Panc1 (cell line): Measurements from ENCODE around the gene CCL5. TPM values are rescaled to one million over a fixed set of nuclear protein-coding genes. Genes with fewer than 3 reads are reported as not detected.

Experiments used
- ATAC-seq: fragments of 200-7000 bp; cut with Tn5 transposase; 2 replicates; pipeline ENCODE4 v1.9.1; 2020; ENCODE audit warnings: mild to moderate bottlenecking, moderate library complexity
- BruUV-seq: library from RNA; stranded (reverse); fragments of 400-500 nt; replicated peaks from 2 replicates; lab custom pipeline; 2021; lab: Mats Ljungman, UMichigan
- CTCF ChIA-PET: fragments of 300-600 bp; sonication (Branson Sonifier 250); formaldehyde crosslinking; loops from one replicate; lab custom pipeline; 2022; ENCODE audit warnings: antibody characterized with exemption; lab: Charles Lee
- POLR2A ChIA-PET: fragments of 300-600 bp; sonication (Branson Sonifier 250); formaldehyde crosslinking; loops from one replicate; lab custom pipeline; 2022; ENCODE audit warnings: antibody characterized with exemption; lab: Charles Lee
- DNase-seq: peaks from one replicate; pipeline ENCODE4 v3.0.0-alpha.2; 2010; ENCODE audit warnings: low read depth, low spot score
- H3K27ac ChIP-seq: 2 replicates; pipeline ENCODE4 v1.5.1; 2011; ENCODE audit warnings: mild to moderate bottlenecking, low read length, inconsistent platforms
- H3K27me3 ChIP-seq: fragments of 200-500 bp; sonication (Bioruptor generic); 2 replicates; pipeline ENCODE4 v1.6.0; 2014; ENCODE audit warnings: low read length, inconsistent platforms; ENCODE audit not compliant: control insufficient read depth, insufficient read depth
- H3K36me3 ChIP-seq: fragments of 200-500 bp; sonication (Bioruptor generic); 2 replicates; pipeline ENCODE4 v1.5.1; 2014; ENCODE audit warnings: inconsistent platforms, mild to moderate bottlenecking, low read length, moderate library complexity; ENCODE audit not compliant: control insufficient read depth, insufficient read depth
- H3K4me1 ChIP-seq: 2 replicates; pipeline ENCODE4 v1.5.1; 2011; ENCODE audit warnings: inconsistent platforms, mild to moderate bottlenecking, low read length, moderate library complexity; ENCODE audit not compliant: control insufficient read depth, insufficient read depth
- H3K4me3 ChIP-seq, 2 experiments: 2 replicates each; pipeline ENCODE4 v1.5.1; 2011 to 2012; ENCODE audit warnings: low read depth in 2 of 2, low read length in 2 of 2, mild to moderate bottlenecking in 2 of 2, inconsistent platforms in 1 of 2, moderate library complexity in 1 of 2
- H3K9me3 ChIP-seq: fragments of 200-500 bp; sonication (Bioruptor generic); 2 replicates; pipeline ENCODE4 v1.5.1; 2014; ENCODE audit warnings: low read depth, mild to moderate bottlenecking, inconsistent platforms, low read length, moderate library complexity; ENCODE audit not compliant: control insufficient read depth, insufficient read depth
- CTCF ChIP-seq: fragments of 450-650 bp; IDR thresholded peaks from 2 replicates; pipeline ENCODE4 v1.5.1; 2017; ENCODE audit warnings: mild to moderate bottlenecking
- POLR2AphosphoS5 ChIP-seq: IDR thresholded peaks from 2 replicates; pipeline ENCODE4 v1.6.1; 2012; ENCODE audit warnings: mild to moderate bottlenecking, low read depth, low read length, moderate library complexity
- SIN3A ChIP-seq: IDR thresholded peaks from 2 replicates; pipeline ENCODE4 v1.6.1; 2012; ENCODE audit warnings: low read depth, mild to moderate bottlenecking, low read length, moderate library complexity, borderline replicate concordance; ENCODE audit not compliant: insufficient read depth
- TCF7L2 ChIP-seq: IDR thresholded peaks from 2 replicates; pipeline ENCODE4 v1.6.1; 2011; ENCODE audit warnings: mild to moderate bottlenecking, low read depth, low read length, inconsistent platforms
- in situ Hi-C: cut with HindIII; loops from 2 replicates; pipeline ENCODE4 v1.10.0; 2016; ENCODE audit warnings: low sequenced_read_pairs, low pct_unique_long_range_greater_than_20kb
- intact Hi-C: fragments of 100-400 bp; cut with micrococcal nuclease; formaldehyde crosslinking; loops from one replicate; pipeline ENCODE4 v1.10.0; 2022; ENCODE audit not compliant: unreplicated experiment
- total RNA-seq: library from RNA; stranded (reverse); gene quantifications from one replicate; pipeline ENCODE4 v1.2.1, GENCODE V29; 2021; ENCODE audit not compliant: unreplicated experiment
- TF ChIP-seq, protein P1 (sequence below), 2 experiments: IDR thresholded peaks; 2 replicates each; pipeline ENCODE4 v1.6.1; 2011 to 2012; ENCODE audit warnings: low read depth in 2 of 2, control low read depth in 1 of 2, low read length in 1 of 2, mild to moderate bottlenecking in 1 of 2, moderate library complexity in 1 of 2; ENCODE audit not compliant: insufficient read depth in 1 of 2

Gene CCL5
- total RNA-seq, 1 experiment from 2014 or later = 15.9 TPM

GRCh38 chr17:35907691-35908090 lies 27.5 kb upstream of the CCL5 start:
- ChIA-PET CTCF (interaction anchor here (0.6 kb wide), 1 partner anchor 81 kb away, joined by 8 read pairs; no protein-coding TSS in a partner anchor), POLR2A (no interaction called here)
- Histone ChIP-seq H3K9me3 (no peaks in the 10 kb centered on the region), H3K27me3 (no peaks in the 10 kb centered on the region), H3K4me3 (no peak overlapping the region), H3K4me1 (no peaks in the 10 kb centered on the region), H3K27ac (no peak overlapping the region), H3K36me3 (no peaks in the 10 kb centered on the region)
- intact Hi-C loops (no loop called here), in situ Hi-C loops (no loop called here)
- TF ChIP-seq CTCF (no peak), SIN3A (no peak), POLR2AphosphoS5 (no peak), TCF7L2 (no peak)
- TF ChIP-seq, protein P1, sequence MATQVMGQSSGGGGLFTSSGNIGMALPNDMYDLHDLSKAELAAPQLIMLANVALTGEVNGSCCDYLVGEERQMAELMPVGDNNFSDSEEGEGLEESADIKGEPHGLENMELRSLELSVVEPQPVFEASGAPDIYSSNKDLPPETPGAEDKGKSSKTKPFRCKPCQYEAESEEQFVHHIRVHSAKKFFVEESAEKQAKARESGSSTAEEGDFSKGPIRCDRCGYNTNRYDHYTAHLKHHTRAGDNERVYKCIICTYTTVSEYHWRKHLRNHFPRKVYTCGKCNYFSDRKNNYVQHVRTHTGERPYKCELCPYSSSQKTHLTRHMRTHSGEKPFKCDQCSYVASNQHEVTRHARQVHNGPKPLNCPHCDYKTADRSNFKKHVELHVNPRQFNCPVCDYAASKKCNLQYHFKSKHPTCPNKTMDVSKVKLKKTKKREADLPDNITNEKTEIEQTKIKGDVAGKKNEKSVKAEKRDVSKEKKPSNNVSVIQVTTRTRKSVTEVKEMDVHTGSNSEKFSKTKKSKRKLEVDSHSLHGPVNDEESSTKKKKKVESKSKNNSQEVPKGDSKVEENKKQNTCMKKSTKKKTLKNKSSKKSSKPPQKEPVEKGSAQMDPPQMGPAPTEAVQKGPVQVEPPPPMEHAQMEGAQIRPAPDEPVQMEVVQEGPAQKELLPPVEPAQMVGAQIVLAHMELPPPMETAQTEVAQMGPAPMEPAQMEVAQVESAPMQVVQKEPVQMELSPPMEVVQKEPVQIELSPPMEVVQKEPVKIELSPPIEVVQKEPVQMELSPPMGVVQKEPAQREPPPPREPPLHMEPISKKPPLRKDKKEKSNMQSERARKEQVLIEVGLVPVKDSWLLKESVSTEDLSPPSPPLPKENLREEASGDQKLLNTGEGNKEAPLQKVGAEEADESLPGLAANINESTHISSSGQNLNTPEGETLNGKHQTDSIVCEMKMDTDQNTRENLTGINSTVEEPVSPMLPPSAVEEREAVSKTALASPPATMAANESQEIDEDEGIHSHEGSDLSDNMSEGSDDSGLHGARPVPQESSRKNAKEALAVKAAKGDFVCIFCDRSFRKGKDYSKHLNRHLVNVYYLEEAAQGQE (IDR thresholded peaks at IDR 0.05; ENCODE audit: insufficient read depth in 1 of 2, low read depth in 2 of 2, low read length in 1 of 2) = no peak
- ATAC-seq (no peak), DNase-seq (no peak)
- BruUV-seq = no TSS peak

GRCh38 chr17:35906926-35907637 lies 26.9 kb upstream of the CCL5 start:
- H3K4me1 ChIP-seq = no peaks in the 10 kb centered on the region
- intact Hi-C loops (no loop called here), in situ Hi-C loops (no loop called here)
- no peak for TF ChIP-seq CTCF
- no peak for TF ChIP-seq POLR2AphosphoS5
- no peak for TF ChIP-seq SIN3A
- no peak for TF ChIP-seq TCF7L2
- TF ChIP-seq, protein P1 (IDR thresholded peaks at IDR 0.05; ENCODE audit: insufficient read depth in 1 of 2, low read depth in 2 of 2, low read length in 1 of 2) = no peak
- ChIA-PET CTCF (interaction anchor here (0.6 kb wide), 1 partner anchor 80 kb away, joined by 8 read pairs; no protein-coding TSS in a partner anchor), POLR2A (no interaction called here)
- H3K9me3 ChIP-seq = no peaks in the 10 kb centered on the region
- no TSS peak for BruUV-seq
- H3K4me3 ChIP-seq = no peak overlapping the region
- DNase-seq = no peak
- no peaks in the 10 kb centered on the region for H3K36me3 ChIP-seq
- no peak overlapping the region for H3K27ac ChIP-seq
- no peak for ATAC-seq
- no peaks in the 10 kb centered on the region for H3K27me3 ChIP-seq
